ENCODE data around the gene ARL16. TPM values are rescaled to one million over a fixed set of nuclear protein-coding genes. Genes with fewer than 3 reads are reported as not detected.
"Not testable (repeated sequence)": the region's sequence is repeated elsewhere in the genome, so short reads cannot be mapped to it uniquely, and the experiment has no call there.

Gene ARL16
- total RNA-seq, 1 donor from 2014 or later = 29.4 TPM

GRCh38 chr17:81696218-81696941 lies 12.8 kb upstream of the ARL16 start:
- DNase-seq (ENCODE audit: low read depth) = no peak

- no peak for DNase-seq (ENCODE audit: low read depth)
Observed at GRCh38 chr17:81695801-81696200, 12.2 kb upstream of the ARL16 start.

- peak; percentile 25 for DNase-seq (ENCODE audit: low read depth)
Observed at GRCh38 chr17:81695211-81695610, 11.6 kb upstream of the ARL16 start.

GRCh38 chr17:81694810-81695209 lies 11.2 kb upstream of the ARL16 start:
- DNase-seq (ENCODE audit: low read depth) = no peak

GRCh38 chr17:81693509-81694210 lies 10.1 kb upstream of the ARL16 start:
- DNase-seq (ENCODE audit: low read depth) = no peak

- no peak for DNase-seq (ENCODE audit: low read depth)
Observed at GRCh38 chr17:81691608-81692007, 8.0 kb upstream of the ARL16 start.

- DNase-seq (ENCODE audit: low read depth) = no peak
Observed at GRCh38 chr17:81691196-81691595, 7.6 kb upstream of the ARL16 start.

GRCh38 chr17:81690549-81690948 lies 7.0 kb upstream of the ARL16 start:
- no peak for DNase-seq (ENCODE audit: low read depth)

GRCh38 chr17:81690066-81690465 lies 6.5 kb upstream of the ARL16 start:
- DNase-seq (ENCODE audit: low read depth) = no peak

- no peak for DNase-seq (ENCODE audit: low read depth)
Observed at GRCh38 chr17:81688616-81689015, 5.0 kb upstream of the ARL16 start.

GRCh38 chr17:81687770-81688541 lies 4.4 kb upstream of the ARL16 start:
- DNase-seq (ENCODE audit: low read depth) = no peak

GRCh38 chr17:81686614-81687013 lies 3.0 kb upstream of the ARL16 start:
- no peak for DNase-seq (ENCODE audit: low read depth)

GRCh38 chr17:81685108-81685507 lies 1.5 kb upstream of the ARL16 start:
- DNase-seq (ENCODE audit: low read depth) = peak; percentile 42

- DNase-seq (ENCODE audit: low read depth) = no peak
Observed at GRCh38 chr17:81684442-81684911, 880 bp upstream of the ARL16 start.

GRCh38 chr17:81683208-81683583 lies 401 bp downstream of the ARL16 start:
- DNase-seq (ENCODE audit: low read depth) = no peak

- no peak for DNase-seq (ENCODE audit: low read depth)
Observed at GRCh38 chr17:81682565-81683207, 911 bp downstream of the ARL16 start.

- DNase-seq (ENCODE audit: low read depth) = no peak
Observed at GRCh38 chr17:81681672-81682071, 1.9 kb downstream of the ARL16 start.

GRCh38 chr17:81680150-81680549 lies 3.4 kb downstream of the ARL16 start:
- DNase-seq (ENCODE audit: low read depth) = no peak

- no peak for DNase-seq (ENCODE audit: low read depth)
Observed at GRCh38 chr17:81676906-81677305, 6.7 kb downstream of the ARL16 start.

GRCh38 chr17:81675515-81676221 lies 7.9 kb downstream of the ARL16 start:
- not testable (repeated sequence) for DNase-seq (ENCODE audit: low read depth)

Data from myocyte (in vitro differentiated cells).